ENCODE results near the gene PQBP1.

The PQBP1 gene

GRCh38 chrX:48909703-48910294 lies 12.1 kb downstream of the PQBP1 start:
- no peak overlapping the region for H2BK5ac ChIP-seq (ENCODE audit: low read depth, low read length, poor library complexity)
- H3K4me1 ChIP-seq (ENCODE audit: control insufficient read depth in 1 of 2, insufficient read depth in 2 of 2, low read length in 2 of 2): no peaks in the 10 kb centered on the region
- no peak overlapping the region for H3K18ac ChIP-seq (ENCODE audit: low read length)
- no peak overlapping the region for H3K14ac ChIP-seq (ENCODE audit: low read length)
- H3K9me3 ChIP-seq (ENCODE audit: insufficient read depth, low read depth, low read length): no peaks in the 10 kb centered on the region
- no peak overlapping the region for H4K8ac ChIP-seq (ENCODE audit: low read depth, low read length)
- peak; percentile 23 to 25 for DNase-seq
- H3K79me2 ChIP-seq (ENCODE audit: control insufficient read depth, insufficient read depth, low read length, poor library complexity): no peaks in the 10 kb centered on the region
- no CpG with 5 or more reads among the region's 17 CpGs for WGBS (ENCODE audit: extremely low coverage, insufficient coverage, insufficient read length)
- peaks cover 29 to 33% of the 10 kb centered on the region in 2 experiments for H3K36me3 ChIP-seq (ENCODE audit: control insufficient read depth in 1 of 2, insufficient read depth in 2 of 2, low read length in 2 of 2)
- no peak overlapping the region for H3K27ac ChIP-seq (ENCODE audit: low read depth, low read length)
- no peak overlapping the region for H2BK120ac ChIP-seq (ENCODE audit: insufficient read depth, low read length, poor library complexity)
- H3K27me3 ChIP-seq (ENCODE audit: insufficient read depth, low read length): no peaks in the 10 kb centered on the region
- no peak overlapping the region for H3K4ac ChIP-seq (ENCODE audit: low read depth, low read length)
- no peak overlapping the region for H3K23ac ChIP-seq (ENCODE audit: low read length)
- peaks cover 7% of the 10 kb centered on the region for H3K79me1 ChIP-seq (ENCODE audit: low read length)
- H2BK12ac ChIP-seq (ENCODE audit: low read length): no peak overlapping the region
- no peak overlapping the region for H3K4me2 ChIP-seq (ENCODE audit: low read length)
- H4K91ac ChIP-seq (ENCODE audit: low read depth, low read length): no peak overlapping the region
- no peak overlapping the region for H4K12ac ChIP-seq (ENCODE audit: low read depth, low read length)
- no peak overlapping the region for H3K9ac ChIP-seq (ENCODE audit: low read length)
- no peak overlapping the region for H3K4me3 ChIP-seq (ENCODE audit: low read depth, low read length)
- H2AFZ ChIP-seq (ENCODE audit: insufficient read depth, low read length, poor library complexity): no peak overlapping the region
- no peak overlapping the region for H2AK5ac ChIP-seq (ENCODE audit: low read length)

- Histone ChIP-seq H3K9me3 (ENCODE audit: insufficient read depth, low read depth, low read length) (no peaks in the 10 kb centered on the region), H3K4me1 (ENCODE audit: control insufficient read depth in 1 of 2, insufficient read depth in 2 of 2, low read length in 2 of 2) (no peaks in the 10 kb centered on the region), H4K8ac (ENCODE audit: low read depth, low read length) (peak overlapping the region; percentile 76), H3K4me2 (ENCODE audit: low read length) (peak overlapping the region; percentile 84), H3K18ac (ENCODE audit: low read length) (peak overlapping the region; percentile 28), H2BK5ac (ENCODE audit: low read depth, low read length, poor library complexity) (no peak overlapping the region), H2AK5ac (ENCODE audit: low read length) (peak overlapping the region; percentile 76), H3K79me1 (ENCODE audit: low read length) (peaks cover 7% of the 10 kb centered on the region), H2BK12ac (ENCODE audit: low read length) (no peak overlapping the region), H3K4me3 (ENCODE audit: low read depth, low read length) (peak overlapping the region; percentile 84), H4K91ac (ENCODE audit: low read depth, low read length) (peak overlapping the region; percentile 67), H3K14ac (ENCODE audit: low read length) (peak overlapping the region; percentile 87), H3K23ac (ENCODE audit: low read length) (no peak overlapping the region), H3K36me3 (ENCODE audit: control insufficient read depth in 1 of 2, insufficient read depth in 2 of 2, low read length in 2 of 2) (peaks cover 21 to 28% of the 10 kb centered on the region in 2 experiments), H3K4ac (ENCODE audit: low read depth, low read length) (peak overlapping the region; percentile 57), H4K12ac (ENCODE audit: low read depth, low read length) (peak overlapping the region; percentile 74), H3K9ac (ENCODE audit: low read length) (peak overlapping the region; percentile 57), H2BK120ac (ENCODE audit: insufficient read depth, low read length, poor library complexity) (no peak overlapping the region), H3K27me3 (ENCODE audit: insufficient read depth, low read length) (no peaks in the 10 kb centered on the region), H3K27ac (ENCODE audit: low read depth, low read length) (no peak overlapping the region), H2AFZ (ENCODE audit: insufficient read depth, low read length, poor library complexity) (peak overlapping the region; percentile 17), H3K79me2 (ENCODE audit: control insufficient read depth, insufficient read depth, low read length, poor library complexity) (no peaks in the 10 kb centered on the region)
- WGBS (ENCODE audit: extremely low coverage, insufficient coverage, insufficient read length): no CpG with 5 or more reads among the region's 12 CpGs
- peak in 1 of 2 donors; percentile 29 for DNase-seq
These were observed 13.2 kb downstream of the PQBP1 start for GRCh38 chrX:48910926-48911411.

- H2AFZ ChIP-seq (ENCODE audit: insufficient read depth, low read length, poor library complexity): peak within 1 kb of the TSS; percentile 54
- no peak within 1 kb of the TSS for H2BK12ac ChIP-seq (ENCODE audit: low read length)
- WGBS (ENCODE audit: extremely low coverage, insufficient coverage, insufficient read length): no CpG with 5 or more reads among the region's 60 CpGs
- H3K9ac ChIP-seq (ENCODE audit: low read length): peak within 1 kb of the TSS; percentile 87
- H3K4me1 ChIP-seq (ENCODE audit: control insufficient read depth in 1 of 2, insufficient read depth in 2 of 2, low read length in 2 of 2): no peaks in the 10 kb centered on the region
- H3K9me3 ChIP-seq (ENCODE audit: insufficient read depth, low read depth, low read length): no peaks in the 10 kb centered on the region
- H2BK120ac ChIP-seq (ENCODE audit: insufficient read depth, low read length, poor library complexity): no peak within 1 kb of the TSS
- peak within 1 kb of the TSS; percentile 87 for H3K14ac ChIP-seq (ENCODE audit: low read length)
- peak within 1 kb of the TSS; percentile 84 for H3K4me3 ChIP-seq (ENCODE audit: low read depth, low read length)
- peak within 1 kb of the TSS; percentile 65 for H3K27ac ChIP-seq (ENCODE audit: low read depth, low read length)
- H3K79me2 ChIP-seq (ENCODE audit: control insufficient read depth, insufficient read depth, low read length, poor library complexity): no peaks in the 10 kb centered on the region
- peak within 1 kb of the TSS; percentile 84 for H3K4me2 ChIP-seq (ENCODE audit: low read length)
- no peak within 1 kb of the TSS for H2BK5ac ChIP-seq (ENCODE audit: low read depth, low read length, poor library complexity)
- peak within 1 kb of the TSS; percentile 74 for H4K12ac ChIP-seq (ENCODE audit: low read depth, low read length)
- H3K36me3 ChIP-seq (ENCODE audit: control insufficient read depth in 1 of 2, insufficient read depth in 2 of 2, low read length in 2 of 2): peaks cover 16 to 22% of the 10 kb centered on the region in 2 experiments
- peak within 1 kb of the TSS; percentile 76 for H2AK5ac ChIP-seq (ENCODE audit: low read length)
- H3K23ac ChIP-seq (ENCODE audit: low read length): no peak within 1 kb of the TSS
- H4K91ac ChIP-seq (ENCODE audit: low read depth, low read length): peak within 1 kb of the TSS; percentile 67
- peak within 1 kb of the TSS; percentile 28 for H3K18ac ChIP-seq (ENCODE audit: low read length)
- H3K79me1 ChIP-seq (ENCODE audit: low read length): peaks cover 7% of the 10 kb centered on the region
- H3K27me3 ChIP-seq (ENCODE audit: insufficient read depth, low read length): no peaks in the 10 kb centered on the region
- H4K8ac ChIP-seq (ENCODE audit: low read depth, low read length): peak within 1 kb of the TSS; percentile 76
- peak within 1 kb of the TSS; percentile 57 for H3K4ac ChIP-seq (ENCODE audit: low read depth, low read length)
- peak; percentile 73 to 81 for DNase-seq
These were observed 13.9 kb downstream of the PQBP1 start, which contains the start of gene SLC35A2 for GRCh38 chrX:48911412-48912182. TSS of gene SLC35A2 (minus strand) at chrX:48911646. CDS start at chrX:48911636, 10 bp downstream.

GRCh38 chrX:48913605-48914366 lies 16.1 kb downstream of the PQBP1 start:
- DNase-seq: no peak
- Histone ChIP-seq H2BK120ac (ENCODE audit: insufficient read depth, low read length, poor library complexity) (no peak overlapping the region), H3K36me3 (ENCODE audit: control insufficient read depth in 1 of 2, insufficient read depth in 2 of 2, low read length in 2 of 2) (peaks cover 9 to 18% of the 10 kb centered on the region in 2 experiments), H3K27ac (ENCODE audit: low read depth, low read length) (no peak overlapping the region), H3K14ac (ENCODE audit: low read length) (no peak overlapping the region), H3K18ac (ENCODE audit: low read length) (no peak overlapping the region), H3K4me3 (ENCODE audit: low read depth, low read length) (no peak overlapping the region), H3K79me1 (ENCODE audit: low read length) (peaks cover 7% of the 10 kb centered on the region), H3K4ac (ENCODE audit: low read depth, low read length) (no peak overlapping the region), H2BK5ac (ENCODE audit: low read depth, low read length, poor library complexity) (no peak overlapping the region), H3K79me2 (ENCODE audit: control insufficient read depth, insufficient read depth, low read length, poor library complexity) (no peaks in the 10 kb centered on the region), H3K9me3 (ENCODE audit: insufficient read depth, low read depth, low read length) (no peaks in the 10 kb centered on the region), H2BK12ac (ENCODE audit: low read length) (no peak overlapping the region), H3K23ac (ENCODE audit: low read length) (no peak overlapping the region), H4K12ac (ENCODE audit: low read depth, low read length) (no peak overlapping the region), H2AFZ (ENCODE audit: insufficient read depth, low read length, poor library complexity) (no peak overlapping the region), H2AK5ac (ENCODE audit: low read length) (no peak overlapping the region), H4K91ac (ENCODE audit: low read depth, low read length) (no peak overlapping the region), H4K8ac (ENCODE audit: low read depth, low read length) (no peak overlapping the region), H3K9ac (ENCODE audit: low read length) (no peak overlapping the region), H3K4me1 (ENCODE audit: control insufficient read depth in 1 of 2, insufficient read depth in 2 of 2, low read length in 2 of 2) (peaks cover 5 to 10% of the 10 kb centered on the region in 2 experiments), H3K27me3 (ENCODE audit: insufficient read depth, low read length) (no peaks in the 10 kb centered on the region), H3K4me2 (ENCODE audit: low read length) (no peak overlapping the region)
- WGBS (ENCODE audit: extremely low coverage, insufficient coverage, insufficient read length): no CpG with 5 or more reads among the region's 5 CpGs
